ENCODE measurements around the gene LYRM4.
"Not testable (repeated sequence)": the region's sequence is repeated elsewhere in the genome, so short reads cannot be mapped to it uniquely, and the experiment has no call there.

The LYRM4 gene

DNA sequence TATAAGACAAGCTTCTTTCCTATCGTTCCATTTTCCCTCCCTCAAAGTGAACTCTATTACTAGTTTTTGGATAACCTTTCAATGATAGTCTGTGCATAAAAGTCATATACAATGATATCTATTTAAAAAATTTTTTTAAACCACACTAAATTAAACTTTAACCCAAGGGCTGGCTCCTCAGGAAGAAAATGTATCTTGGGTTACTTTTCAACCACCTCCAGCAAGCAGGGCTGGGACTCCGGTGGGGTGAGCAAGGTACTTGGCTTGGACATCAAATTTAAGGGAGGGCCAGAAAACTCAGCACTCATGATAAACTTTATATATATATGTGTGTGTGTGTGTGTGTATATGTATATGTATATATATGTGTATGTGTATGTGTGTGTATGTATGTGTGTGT, 189.5 kb downstream of the LYRM4 start:
- no peak for DNase-seq

DNA sequence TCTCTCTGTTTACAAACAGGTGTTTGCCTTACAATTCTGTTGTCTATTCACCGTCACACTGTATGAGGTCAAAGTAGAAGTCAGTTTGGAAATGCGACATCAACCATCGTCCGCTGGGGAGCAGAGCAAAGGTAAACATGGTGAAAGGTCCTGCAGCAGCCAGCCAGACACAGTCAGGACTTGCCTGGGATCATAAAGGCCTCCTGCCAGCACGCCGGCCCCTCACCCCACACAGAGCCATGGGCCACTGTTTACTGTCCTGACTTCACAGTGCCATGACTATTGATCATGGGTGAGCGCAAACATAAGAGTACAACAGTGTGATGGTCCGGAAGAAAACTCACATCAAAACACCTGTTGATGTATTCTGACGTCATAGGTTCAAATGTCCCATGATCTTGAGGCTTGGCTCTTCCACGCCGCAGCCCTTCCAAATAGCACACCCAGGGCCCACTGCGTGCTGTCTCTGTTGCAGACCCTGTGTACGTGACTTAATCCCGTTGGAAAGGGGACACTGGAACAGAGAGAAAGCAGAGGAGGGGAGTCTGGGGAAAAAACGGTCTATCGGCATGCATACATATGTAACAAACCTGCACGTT, 192.5 kb downstream of the LYRM4 start:
- no peak for DNase-seq

DNA sequence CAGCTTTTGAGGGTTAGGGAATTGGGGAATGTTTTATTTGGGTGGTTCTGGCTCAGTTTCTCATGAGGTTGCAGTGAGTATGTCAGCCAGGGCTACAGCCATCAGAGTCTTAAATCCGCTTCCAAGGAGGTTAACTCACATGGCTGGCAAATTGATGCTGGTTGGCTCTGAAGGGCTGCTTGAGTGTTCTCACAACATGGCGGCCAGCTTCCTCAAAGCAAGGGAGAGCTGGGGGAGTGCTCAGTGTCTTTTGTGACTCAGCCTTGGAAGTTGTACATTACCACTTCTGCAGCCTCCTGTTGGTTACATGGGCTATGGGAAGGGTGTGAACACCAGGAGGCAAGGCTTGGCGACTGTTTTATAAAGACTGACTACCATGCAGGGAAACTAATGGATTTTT, 193.4 kb downstream of the LYRM4 start:
- DNase-seq = no peak

DNA sequence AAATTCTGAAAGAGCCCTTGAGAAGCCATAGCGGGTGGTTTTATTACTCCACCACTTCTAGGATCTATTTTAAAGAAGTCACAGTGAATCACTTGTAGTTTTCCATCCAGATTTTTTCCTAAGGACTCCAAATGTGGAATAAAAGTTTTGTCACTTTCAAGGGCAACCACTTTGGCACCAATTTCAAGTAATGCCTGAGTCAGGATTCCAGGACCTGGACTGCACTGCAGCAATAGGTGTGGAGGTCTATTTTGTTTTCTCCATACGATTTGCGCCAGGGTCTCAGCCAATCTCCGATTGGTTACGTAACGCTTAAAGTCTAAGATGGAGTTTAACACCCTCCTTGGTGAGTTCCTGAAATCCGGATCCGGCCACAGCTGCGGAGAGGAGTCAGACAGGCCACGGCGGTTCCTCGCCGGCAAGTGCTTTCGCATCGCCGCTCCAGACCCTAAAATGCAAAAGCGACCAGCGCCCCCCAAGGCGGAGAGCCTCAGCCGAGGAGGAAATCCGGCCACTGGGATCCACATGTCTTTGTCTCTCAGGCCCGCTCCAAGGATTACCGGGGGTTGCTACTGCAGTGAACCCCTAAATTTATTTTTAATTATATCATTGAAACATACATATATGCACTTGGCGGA, 194.2 kb downstream of the LYRM4 start:
- DNase-seq = no peak

DNA sequence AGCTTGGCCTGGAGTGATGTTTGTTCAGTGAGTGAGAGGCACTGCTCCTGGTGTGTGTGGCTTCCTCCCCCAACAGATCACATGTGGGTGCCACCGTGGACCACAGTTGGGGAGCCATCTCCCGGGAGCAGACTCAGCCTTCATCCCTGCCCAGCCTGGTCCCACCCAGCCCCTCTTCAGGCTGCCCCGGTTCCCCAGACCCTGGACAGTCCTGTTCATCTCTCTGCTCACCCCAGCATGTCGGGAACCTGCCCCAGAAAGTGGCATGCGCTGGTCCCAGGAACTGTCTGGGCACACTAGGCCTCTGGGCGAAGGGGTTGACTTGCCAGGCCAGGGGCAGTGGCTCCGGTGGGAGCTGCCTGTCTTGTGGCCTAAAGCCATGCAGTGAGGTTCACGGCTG, 197.1 kb downstream of the LYRM4 start:
- no peak for DNase-seq

DNA sequence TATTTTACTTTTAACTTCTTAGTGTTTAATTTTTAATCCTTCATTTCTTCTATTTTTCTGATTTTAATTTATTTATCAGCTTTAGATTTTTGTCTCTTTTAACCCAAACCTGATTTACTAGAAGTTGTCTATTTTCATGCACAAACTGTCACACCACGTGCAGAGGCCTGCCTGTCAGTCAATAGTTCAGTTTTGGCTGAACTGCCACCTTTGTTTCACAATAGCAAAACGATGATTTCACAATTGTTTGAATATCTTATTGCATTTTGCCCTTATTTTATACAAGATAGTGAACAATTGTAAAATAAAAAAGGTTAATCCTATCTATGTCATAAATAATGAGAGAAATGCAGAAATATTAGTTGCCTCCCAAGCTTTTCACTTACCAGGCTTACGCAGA, 199.6 kb downstream of the LYRM4 start:
- DNase-seq = no peak

DNA sequence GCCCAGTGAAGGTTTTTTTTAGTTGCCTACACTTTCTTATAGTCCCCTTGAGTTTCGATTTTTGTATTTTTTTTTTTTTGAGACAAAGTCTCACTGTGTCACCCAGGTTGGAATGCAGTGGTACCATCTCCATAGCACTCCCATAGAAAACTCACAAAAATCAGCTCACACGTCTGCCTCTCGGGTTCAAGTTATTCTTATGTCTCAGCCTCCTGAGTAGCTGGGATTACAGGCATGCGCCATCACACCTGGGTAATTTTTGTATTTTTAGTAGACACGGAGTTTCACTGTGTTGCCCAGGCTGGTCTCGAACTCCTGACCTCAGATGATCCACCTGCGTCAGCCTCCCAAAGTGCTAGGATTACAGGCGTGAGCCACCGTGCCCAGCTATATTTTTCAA, 200.3 kb downstream of the LYRM4 start:
- not testable (repeated sequence) for DNase-seq

DNA sequence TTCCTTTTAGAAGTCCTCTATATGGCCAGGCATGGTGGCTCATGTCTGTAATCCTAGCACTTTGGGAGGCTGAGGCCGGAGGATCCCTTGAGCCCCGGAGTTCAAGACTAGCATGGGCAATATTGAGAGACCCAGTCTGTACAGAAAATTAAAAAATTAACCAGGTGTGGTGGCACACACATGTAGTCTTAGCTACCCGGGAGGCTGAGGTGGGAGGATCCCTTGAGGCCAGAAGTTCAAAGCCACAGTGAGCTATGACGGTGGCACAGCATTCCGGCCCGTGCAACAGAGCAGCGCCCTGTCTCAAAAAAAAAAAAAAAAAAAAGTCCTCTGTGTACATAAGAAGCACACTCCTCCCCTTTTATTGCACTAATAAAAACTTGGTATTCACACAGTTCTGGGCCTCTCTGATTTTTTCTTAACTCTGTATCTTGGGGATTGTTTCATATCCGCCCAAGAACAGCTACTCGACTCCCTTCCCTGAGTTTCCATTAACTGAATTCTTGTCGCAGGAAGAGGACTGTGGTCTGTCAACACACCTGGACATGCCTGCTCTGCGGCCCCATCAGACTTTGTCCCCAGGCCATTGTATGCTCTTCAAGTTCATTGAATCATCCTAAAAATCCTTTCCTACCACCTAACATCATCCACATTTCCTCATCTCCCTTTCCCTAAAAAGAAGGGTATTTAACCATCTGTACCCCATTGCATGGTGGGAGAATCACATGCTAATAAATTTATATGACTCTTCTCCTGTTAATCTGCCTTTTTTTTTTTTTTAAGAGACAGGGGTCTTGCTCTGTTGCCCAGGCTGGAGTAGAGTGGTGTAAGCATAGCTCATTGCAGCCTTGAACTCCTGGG, 201.5 kb downstream of the LYRM4 start:
- DNase-seq = no peak

Measured in stimulated activated CD4-positive, alpha-beta T cell treated with anti-CD3 and anti-CD28 coated beads, Interleukin-4, amount 100 ng/mL, for 1 hour (primary cell).